ENCODE data around the gene TTYH2.
"Not testable (repeated sequence)": the region's sequence is repeated elsewhere in the genome, so short reads cannot be mapped to it uniquely, and the experiment has no call there.

The TTYH2 gene

DNA sequence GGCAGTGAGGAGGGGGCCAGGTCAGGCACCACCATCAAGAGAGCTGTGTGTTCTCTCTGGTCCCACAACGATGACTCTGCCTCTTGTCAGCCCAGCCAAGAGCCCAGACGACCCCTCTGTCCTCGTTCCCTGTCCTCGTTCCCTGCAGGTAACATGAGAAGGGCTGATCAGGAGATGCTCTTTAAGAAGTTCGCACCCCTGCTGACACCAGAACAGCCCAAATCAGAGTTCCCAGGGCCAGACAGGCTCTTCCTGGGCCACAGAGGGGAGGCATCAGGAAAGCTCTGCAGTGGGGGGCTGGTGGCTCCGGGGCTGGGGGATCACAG is 47.1 kb downstream of the TTYH2 start:
- ChIA-PET POLR2A (no interaction called here), CTCF (interaction anchor here (1.1 to 1.6 kb wide), 5 partner anchors 9 to 185 kb away, joined by 3 to 4 read pairs (median 3); no protein-coding TSS in a partner anchor)
- TF ChIP-seq, protein P1, sequence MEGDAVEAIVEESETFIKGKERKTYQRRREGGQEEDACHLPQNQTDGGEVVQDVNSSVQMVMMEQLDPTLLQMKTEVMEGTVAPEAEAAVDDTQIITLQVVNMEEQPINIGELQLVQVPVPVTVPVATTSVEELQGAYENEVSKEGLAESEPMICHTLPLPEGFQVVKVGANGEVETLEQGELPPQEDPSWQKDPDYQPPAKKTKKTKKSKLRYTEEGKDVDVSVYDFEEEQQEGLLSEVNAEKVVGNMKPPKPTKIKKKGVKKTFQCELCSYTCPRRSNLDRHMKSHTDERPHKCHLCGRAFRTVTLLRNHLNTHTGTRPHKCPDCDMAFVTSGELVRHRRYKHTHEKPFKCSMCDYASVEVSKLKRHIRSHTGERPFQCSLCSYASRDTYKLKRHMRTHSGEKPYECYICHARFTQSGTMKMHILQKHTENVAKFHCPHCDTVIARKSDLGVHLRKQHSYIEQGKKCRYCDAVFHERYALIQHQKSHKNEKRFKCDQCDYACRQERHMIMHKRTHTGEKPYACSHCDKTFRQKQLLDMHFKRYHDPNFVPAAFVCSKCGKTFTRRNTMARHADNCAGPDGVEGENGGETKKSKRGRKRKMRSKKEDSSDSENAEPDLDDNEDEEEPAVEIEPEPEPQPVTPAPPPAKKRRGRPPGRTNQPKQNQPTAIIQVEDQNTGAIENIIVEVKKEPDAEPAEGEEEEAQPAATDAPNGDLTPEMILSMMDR (IDR thresholded peaks at IDR 0.05; ENCODE audit: control extremely low read depth, extremely low read depth, low read depth, missing control alignments) = no peak
- no peak for DNase-seq (ENCODE audit: extremely low spot score)

DNA sequence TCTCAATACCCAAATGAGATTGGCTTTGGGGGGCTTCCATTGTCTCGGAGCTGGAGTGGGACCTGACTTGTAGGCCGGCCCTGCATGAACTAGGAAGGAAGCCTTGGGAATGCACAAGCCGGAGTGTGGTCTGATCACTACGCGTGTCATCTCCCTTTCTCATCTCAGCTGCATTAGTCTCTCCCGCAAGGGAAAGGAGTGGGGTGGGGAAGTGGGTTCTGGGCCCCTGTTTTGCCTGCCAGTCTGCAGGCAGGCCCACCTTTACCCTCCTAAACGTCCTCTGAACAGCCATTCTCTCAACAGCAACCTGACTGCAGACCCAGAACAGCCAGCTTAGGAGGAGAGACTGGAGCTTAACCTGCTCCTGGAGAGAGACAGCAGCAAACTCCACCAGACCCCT is 49.2 kb downstream of the TTYH2 start:
- CTCF ChIA-PET = interaction anchor here (0.9 to 1.4 kb wide), 4 partner anchors 11 to 36 kb away, joined by 3 to 4 read pairs (median 3); no protein-coding TSS in a partner anchor
- POLR2A ChIA-PET = no interaction called here
- TF ChIP-seq, protein P1 (IDR thresholded peaks at IDR 0.05; ENCODE audit: control extremely low read depth, extremely low read depth, low read depth, missing control alignments) = no peak
- no peak for DNase-seq (ENCODE audit: extremely low spot score)

DNA sequence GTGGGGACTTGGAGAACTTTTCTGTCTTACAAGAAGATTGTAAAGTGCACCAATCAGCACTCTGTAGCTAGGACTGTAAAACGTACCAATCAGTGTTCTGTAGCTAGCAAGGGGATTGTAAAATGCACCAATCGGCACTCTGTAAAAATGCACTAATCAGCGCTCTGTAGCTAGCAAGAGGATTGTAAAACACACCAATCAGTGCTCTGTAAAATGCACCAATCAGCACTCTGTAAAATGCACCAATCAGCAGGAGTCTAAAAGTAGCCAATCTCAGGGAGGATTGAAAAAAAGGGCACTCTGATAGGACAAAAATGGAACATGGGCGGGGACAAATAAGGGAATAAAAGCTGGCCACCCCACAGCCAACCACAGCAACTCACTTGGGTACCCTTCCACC is 53.7 kb downstream of the TTYH2 start:
- POLR2A ChIA-PET; DNase-seq (ENCODE audit: extremely low spot score): not testable (repeated sequence)
- CTCF ChIA-PET = interaction anchor here (1.3 kb wide), 1 partner anchor 34 kb away, joined by 5 read pairs; no protein-coding TSS in a partner anchor

GRCh38 chr17:74267579-74267978 is 54.2 kb downstream of the TTYH2 start:
- ChIA-PET POLR2A (interaction anchor here (0.7 kb wide), 1 partner anchor 37 kb away, joined by 3 read pairs; no protein-coding TSS in a partner anchor), CTCF (interaction anchor here (1.3 kb wide), 1 partner anchor 33 kb away, joined by 5 read pairs; no protein-coding TSS in a partner anchor)
- no peak for DNase-seq (ENCODE audit: extremely low spot score)
- TF ChIP-seq, protein P1 (IDR thresholded peaks at IDR 0.05; ENCODE audit: control extremely low read depth, extremely low read depth, low read depth, missing control alignments) = no peak

GRCh38 chr17:74267987-74268499 is 54.7 kb downstream of the TTYH2 start:
- CTCF ChIA-PET = interaction anchor here (1.3 kb wide), 1 partner anchor 33 kb away, joined by 5 read pairs; no protein-coding TSS in a partner anchor
- POLR2A ChIA-PET = interaction anchor here (0.7 kb wide), 1 partner anchor 38 kb away, joined by 3 read pairs; no protein-coding TSS in a partner anchor
- DNase-seq (ENCODE audit: extremely low spot score) = no peak
- TF ChIP-seq, protein P1 (IDR thresholded peaks at IDR 0.05; ENCODE audit: control extremely low read depth, extremely low read depth, low read depth, missing control alignments) = no peak

GRCh38 chr17:74268558-74268957 is 55.2 kb downstream of the TTYH2 start:
- DNase-seq (ENCODE audit: extremely low spot score) = no peak
- ChIA-PET CTCF (interaction anchor here (1.4 kb wide), 1 partner anchor 9 kb away, joined by 3 read pairs; no protein-coding TSS in a partner anchor), POLR2A (no interaction called here)
- TF ChIP-seq, protein P1 (IDR thresholded peaks at IDR 0.05; ENCODE audit: control extremely low read depth, extremely low read depth, low read depth, missing control alignments) = no peak

- ChIA-PET CTCF (interaction anchor here (1.0 to 1.8 kb wide), 2 partner anchors 29 to 31 kb away, joined by 3 to 4 read pairs; no protein-coding TSS in a partner anchor), POLR2A (no interaction called here)
- TF ChIP-seq, protein P1 (IDR thresholded peaks at IDR 0.05; ENCODE audit: control extremely low read depth, extremely low read depth, low read depth, missing control alignments) = no peak
- DNase-seq (ENCODE audit: extremely low spot score) = no peak
Observed at GRCh38 chr17:74270333-74270732, 57.0 kb downstream of the TTYH2 start.
